Mammary epithelial cell (primary cell): ENCODE results near the gene FLRT1.

Source experiments
- CTCF ChIP-seq, 2 donors: IDR thresholded peaks in 1 of 2; conservative IDR thresholded peaks in 1 of 2; 2 replicates each; pipeline ENCODE4 v1.5.1; 2011 to 2012; ENCODE audit warnings: inconsistent platforms in 2 of 2, low read length in 2 of 2, mild to moderate bottlenecking in 2 of 2, control low read depth in 1 of 2, low read depth in 1 of 2; ENCODE audit not compliant: insufficient read depth in 1 of 2; ENCODE audit errors: extremely low read depth in 1 of 2
- EZH2 ChIP-seq: IDR thresholded peaks from 2 replicates; pipeline ENCODE4 v1.6.1; 2012; ENCODE audit warnings: low read length, inconsistent platforms, borderline replicate concordance

- TF ChIP-seq CTCF (conservative IDR thresholded peaks at IDR 0.05 in 1 of 2, IDR thresholded peaks at IDR 0.05 in 1 of 2; ENCODE audit: extremely low read depth in 1 of 2, insufficient read depth in 1 of 2, low read depth in 1 of 2, low read length in 2 of 2) (no peak), EZH2 (no peak)
These were observed 14.6 kb upstream of the FLRT1 start for GRCh38 chr11:64020976-64021756.
